Measurements from ENCODE around the gene HNRNPA1. TPM values are rescaled to one million over a fixed set of nuclear protein-coding genes. Genes with fewer than 3 reads are reported as not detected.
"Not testable (repeated sequence)": the region's sequence is repeated elsewhere in the genome, so short reads cannot be mapped to it uniquely, and the experiment has no call there.

HNRNPA1 gene
- total RNA-seq, 1 donor from 2014 or later = 292 TPM

DNA sequence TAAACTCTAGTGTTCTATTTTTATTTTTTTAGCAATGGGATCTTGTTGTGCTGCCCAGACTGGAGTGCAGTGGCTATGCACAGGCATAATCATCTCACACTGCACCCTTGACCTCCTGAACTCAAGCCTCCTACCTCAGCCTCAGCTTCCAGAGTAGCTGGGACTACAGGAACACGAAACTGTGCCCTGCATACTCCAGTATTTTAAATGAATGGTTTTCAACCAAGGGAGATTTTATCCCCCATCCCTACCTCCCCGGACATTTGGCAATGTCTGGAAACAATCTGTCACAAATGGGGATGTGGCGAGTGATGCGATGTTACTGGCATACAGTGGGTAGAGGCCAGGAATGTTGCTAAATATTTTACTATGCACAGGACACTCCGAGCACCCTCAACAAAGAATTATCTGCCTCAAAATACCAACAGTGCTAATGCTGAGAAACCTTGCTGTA lies 2.7 kb upstream of the HNRNPA1 start:
- TF ChIP-seq, protein P1, sequence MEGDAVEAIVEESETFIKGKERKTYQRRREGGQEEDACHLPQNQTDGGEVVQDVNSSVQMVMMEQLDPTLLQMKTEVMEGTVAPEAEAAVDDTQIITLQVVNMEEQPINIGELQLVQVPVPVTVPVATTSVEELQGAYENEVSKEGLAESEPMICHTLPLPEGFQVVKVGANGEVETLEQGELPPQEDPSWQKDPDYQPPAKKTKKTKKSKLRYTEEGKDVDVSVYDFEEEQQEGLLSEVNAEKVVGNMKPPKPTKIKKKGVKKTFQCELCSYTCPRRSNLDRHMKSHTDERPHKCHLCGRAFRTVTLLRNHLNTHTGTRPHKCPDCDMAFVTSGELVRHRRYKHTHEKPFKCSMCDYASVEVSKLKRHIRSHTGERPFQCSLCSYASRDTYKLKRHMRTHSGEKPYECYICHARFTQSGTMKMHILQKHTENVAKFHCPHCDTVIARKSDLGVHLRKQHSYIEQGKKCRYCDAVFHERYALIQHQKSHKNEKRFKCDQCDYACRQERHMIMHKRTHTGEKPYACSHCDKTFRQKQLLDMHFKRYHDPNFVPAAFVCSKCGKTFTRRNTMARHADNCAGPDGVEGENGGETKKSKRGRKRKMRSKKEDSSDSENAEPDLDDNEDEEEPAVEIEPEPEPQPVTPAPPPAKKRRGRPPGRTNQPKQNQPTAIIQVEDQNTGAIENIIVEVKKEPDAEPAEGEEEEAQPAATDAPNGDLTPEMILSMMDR (IDR thresholded peaks at IDR 0.05) = no peak
- Histone ChIP-seq H3K9me3 (no peaks in the 10 kb centered on the region), H3K27ac (peak overlapping the region; percentile 81 to 94), H3K27me3 (no peaks in the 10 kb centered on the region), H3K36me3 (peaks cover 8 to 26% of the 10 kb centered on the region in 2 donors), H3K4me3 (peak overlapping the region; percentile 62 to 68), H3K4me1 (peaks cover 7 to 29% of the 10 kb centered on the region in 2 donors)
- intact Hi-C loops (cut with DNase I) = loop anchor here (5.0 kb wide), 2 partner anchors 46 to 61 kb away; no protein-coding TSS in a partner anchor
- no peak for DNase-seq (ENCODE audit: low spot score in 2 of 2)

DNA sequence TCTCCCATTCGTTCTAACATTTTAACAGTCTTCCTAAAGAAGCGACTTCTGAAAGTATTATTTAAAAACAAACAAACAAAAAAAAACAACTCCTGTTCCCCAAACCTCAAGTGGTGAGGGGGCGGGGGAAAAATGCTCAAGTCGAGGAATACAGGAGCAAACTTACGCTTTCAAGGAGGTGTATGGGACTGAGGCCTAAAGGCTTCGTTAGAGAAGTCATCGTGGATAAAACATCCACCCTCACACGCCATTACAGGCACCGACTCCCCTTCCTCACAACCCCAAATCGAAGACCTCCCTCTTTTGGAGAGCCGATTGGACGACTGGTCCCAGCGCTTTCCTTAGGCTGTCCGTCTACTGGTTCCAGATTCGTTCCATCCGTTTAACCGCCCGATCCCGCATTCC lies 1.3 kb upstream of the HNRNPA1 start:
- TF ChIP-seq, protein P1 (IDR thresholded peaks at IDR 0.05) = no peak
- no peaks in the 10 kb centered on the region for H3K9me3 ChIP-seq
- H3K4me1 ChIP-seq = peaks cover 7 to 43% of the 10 kb centered on the region in 2 donors
- no peaks in the 10 kb centered on the region for H3K27me3 ChIP-seq
- H3K36me3 ChIP-seq = peaks cover 22 to 29% of the 10 kb centered on the region in 2 donors
- intact Hi-C loops (cut with DNase I) = loop anchor here (5.0 kb wide), 2 partner anchors 47 to 62 kb away; no protein-coding TSS in a partner anchor
- H3K27ac ChIP-seq = peak overlapping the region; percentile 81 to 94
- no peak for DNase-seq (ENCODE audit: low spot score in 2 of 2)
- H3K4me3 ChIP-seq = peak overlapping the region; percentile 62 to 68

DNA sequence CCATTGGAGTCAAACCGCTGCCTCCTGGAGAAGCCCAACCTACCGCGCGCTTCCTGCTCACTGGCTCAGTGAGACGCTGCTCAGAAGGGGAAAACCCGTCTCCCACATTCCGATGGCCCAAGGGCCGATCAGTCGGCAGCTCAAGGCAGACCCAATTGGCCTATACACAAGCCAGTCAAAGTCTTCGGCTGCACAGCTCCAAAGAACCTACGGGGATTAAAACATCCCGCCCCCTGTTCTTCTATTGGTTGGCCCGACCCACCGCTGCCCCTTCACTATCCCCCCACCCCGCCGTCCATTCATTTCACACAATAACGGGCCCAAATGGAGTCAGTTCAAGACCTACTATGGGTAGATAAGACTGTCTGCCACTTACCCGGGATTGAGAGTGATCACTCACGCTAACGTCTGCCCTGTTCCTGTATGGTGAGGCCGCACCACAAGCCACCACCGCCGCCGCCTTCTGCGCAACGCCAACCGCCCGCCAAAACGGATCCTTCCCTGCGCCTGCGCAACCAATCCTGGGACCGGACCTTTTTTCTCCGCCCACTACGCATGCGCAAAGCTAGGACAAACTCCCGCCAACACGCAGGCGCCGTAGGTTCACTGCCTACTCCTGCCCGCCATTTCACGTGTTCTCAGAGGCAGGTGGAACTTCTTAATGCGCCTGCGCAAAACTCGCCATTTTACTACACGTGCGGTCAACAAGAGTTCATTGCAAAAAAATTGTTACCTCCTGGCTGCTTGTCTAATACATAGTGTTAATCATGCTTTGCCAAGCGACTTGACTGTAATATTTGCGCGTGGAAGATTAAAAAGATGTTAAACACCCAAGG lies 676 bp upstream of the HNRNPA1 start, which contains the start of gene CBX5:
Gene CBX5 (minus strand): TSS at position 491 of the 836 bp plus-strand sequence. CDS start 22,472 bp downstream, outside the sequence.
- intact Hi-C loops (cut with DNase I) = loop anchor here (1.0 to 5.0 kb wide), 6 partner anchors 21 to 553 kb away; partner anchors contain the start of genes CALCOCO1 and COPZ1
- Histone ChIP-seq H3K9me3 (no peaks in the 10 kb centered on the region), H3K27me3 (no peaks in the 10 kb centered on the region), H3K4me3 (peak within 1 kb of the TSS; percentile 68 to 77), H3K27ac (peak within 1 kb of the TSS; percentile 88 to 94), H3K4me1 (peaks cover 7 to 44% of the 10 kb centered on the region in 2 donors), H3K36me3 (peaks cover 23 to 30% of the 10 kb centered on the region in 2 donors)
- DNase-seq (ENCODE audit: low spot score in 2 of 2) = peak; percentile 97 to 99
- TF ChIP-seq, protein P1 (IDR thresholded peaks at IDR 0.05) = no peak

DNA sequence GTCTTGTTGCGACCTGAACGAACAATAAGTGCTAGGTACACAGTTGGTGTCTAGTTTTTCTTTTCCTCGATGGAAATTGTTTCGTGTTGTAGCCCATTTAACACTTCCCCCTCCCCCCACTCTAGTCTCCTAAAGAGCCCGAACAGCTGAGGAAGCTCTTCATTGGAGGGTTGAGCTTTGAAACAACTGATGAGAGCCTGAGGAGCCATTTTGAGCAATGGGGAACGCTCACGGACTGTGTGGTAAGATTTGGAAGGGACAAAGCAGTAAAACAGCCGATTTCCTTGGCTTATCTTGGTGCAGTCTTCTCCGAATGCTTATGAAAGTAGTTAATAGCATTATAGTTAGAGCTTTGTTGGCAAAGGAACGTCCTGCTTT lies 724 bp downstream of the HNRNPA1 start:
- not testable (repeated sequence) for H3K9me3 ChIP-seq; DNase-seq (ENCODE audit: low spot score in 2 of 2); H3K27me3 ChIP-seq
- Histone ChIP-seq H3K27ac (peak overlapping the region; percentile 88 to 94), H3K4me1 (peaks cover 7 to 52% of the 10 kb centered on the region in 2 donors), H3K36me3 (peaks cover 33 to 43% of the 10 kb centered on the region in 2 donors), H3K4me3 (peak overlapping the region; percentile 68 to 77)
- intact Hi-C loops (cut with DNase I) = loop anchor here (1.0 to 5.0 kb wide), 3 partner anchors 78 to 554 kb away; partner anchors contain the start of gene CALCOCO1

DNA sequence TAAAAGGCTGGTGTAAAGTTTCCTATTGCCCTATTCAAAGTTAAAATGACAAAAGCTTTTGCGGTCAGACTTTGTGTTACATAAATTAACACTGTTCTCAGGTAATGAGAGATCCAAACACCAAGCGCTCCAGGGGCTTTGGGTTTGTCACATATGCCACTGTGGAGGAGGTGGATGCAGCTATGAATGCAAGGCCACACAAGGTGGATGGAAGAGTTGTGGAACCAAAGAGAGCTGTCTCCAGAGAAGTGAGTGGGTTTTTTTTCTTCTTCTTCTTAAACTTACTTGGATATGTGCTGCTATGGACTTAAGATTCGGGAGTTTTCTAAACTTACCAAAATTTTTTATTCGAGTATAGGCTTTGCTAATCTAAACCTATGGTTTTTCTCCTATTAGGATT lies 1.2 kb downstream of the HNRNPA1 start:
- peak overlapping the region; percentile 88 to 94 for H3K27ac ChIP-seq
- intact Hi-C loops (cut with DNase I) = loop anchor here (1.0 to 5.0 kb wide), 3 partner anchors 78 to 555 kb away; partner anchors contain the start of gene CALCOCO1
- peak overlapping the region; percentile 68 to 77 for H3K4me3 ChIP-seq
- H3K4me1 ChIP-seq = peaks cover 7 to 52% of the 10 kb centered on the region in 2 donors
- H3K36me3 ChIP-seq = peaks cover 35 to 48% of the 10 kb centered on the region in 2 donors
- not testable (repeated sequence) for H3K27me3 ChIP-seq; DNase-seq (ENCODE audit: low spot score in 2 of 2); H3K9me3 ChIP-seq

DNA sequence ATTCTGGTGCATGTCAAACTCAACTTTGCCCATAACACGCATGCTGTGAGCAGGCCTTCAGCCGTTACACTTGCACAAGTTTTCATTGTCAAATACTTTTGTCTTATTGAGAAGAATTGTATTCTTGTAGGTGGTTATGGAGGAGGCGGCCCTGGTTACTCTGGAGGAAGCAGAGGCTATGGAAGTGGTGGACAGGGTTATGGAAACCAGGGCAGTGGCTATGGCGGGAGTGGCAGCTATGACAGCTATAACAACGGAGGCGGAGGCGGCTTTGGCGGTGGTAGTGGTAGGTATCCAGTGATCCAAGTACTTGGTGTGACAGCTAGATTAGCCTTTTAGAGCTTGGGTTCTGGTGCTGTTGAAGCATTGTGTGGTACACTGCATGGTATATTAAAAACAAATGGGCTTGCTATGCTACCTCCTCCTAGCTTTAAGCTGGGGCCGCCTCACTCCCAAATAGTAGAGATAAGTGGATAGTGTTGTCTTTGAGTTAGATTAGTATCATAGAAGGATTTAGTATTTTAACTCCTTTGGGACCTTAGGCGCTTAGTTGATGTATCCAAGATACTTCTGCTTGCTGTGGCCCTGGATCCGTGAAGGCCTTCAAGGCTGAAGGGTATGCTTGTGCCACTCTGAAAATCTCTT lies 2.5 kb downstream of the HNRNPA1 start:
- TF ChIP-seq, protein P1 (IDR thresholded peaks at IDR 0.05) = no peak
- DNase-seq (ENCODE audit: low spot score in 2 of 2) = no peak
- Histone ChIP-seq H3K27ac (no peak overlapping the region), H3K4me3 (peak overlapping the region; percentile 8 to 77), H3K4me1 (peaks cover 7 to 43% of the 10 kb centered on the region in 2 donors), H3K9me3 (no peaks in the 10 kb centered on the region), H3K27me3 (no peaks in the 10 kb centered on the region), H3K36me3 (peaks cover 44 to 62% of the 10 kb centered on the region in 2 donors)
- intact Hi-C loops (cut with DNase I) = loop anchor here (5.0 kb wide), 1 partner anchor 266 kb away; no protein-coding TSS in a partner anchor

DNA sequence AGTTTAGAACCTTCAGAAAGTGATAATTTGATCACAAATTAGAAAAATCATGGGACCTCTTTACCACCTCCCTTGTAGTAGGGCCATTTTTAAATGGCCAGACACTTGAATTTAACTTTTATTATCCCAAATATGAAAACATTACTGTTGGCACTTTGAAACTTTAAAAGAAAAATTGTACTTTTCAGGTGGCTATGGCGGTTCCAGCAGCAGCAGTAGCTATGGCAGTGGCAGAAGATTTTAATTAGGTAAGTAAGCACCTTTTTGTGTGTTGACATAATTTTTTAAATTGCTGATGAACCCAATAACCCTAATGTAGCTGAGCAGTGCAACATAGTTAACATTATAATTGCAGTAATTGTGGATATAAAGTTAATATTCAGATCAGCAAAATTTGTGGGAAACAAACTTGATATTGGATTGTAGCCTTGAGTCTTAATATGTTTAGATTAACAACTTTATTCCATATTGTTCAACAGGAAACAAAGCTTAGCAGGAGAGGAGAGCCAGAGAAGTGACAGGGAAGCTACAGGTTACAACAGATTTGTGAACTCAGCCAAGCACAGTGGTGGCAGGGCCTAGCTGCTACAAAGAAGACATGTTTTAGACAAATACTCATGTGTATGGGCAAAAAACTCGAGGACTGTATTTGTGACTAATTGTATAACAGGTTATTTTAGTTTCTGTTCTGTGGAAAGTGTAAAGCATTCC lies 3.7 kb downstream of the HNRNPA1 start:
- H3K4me3 ChIP-seq = peak overlapping the region in 1 of 2 donors; percentile 77
- intact Hi-C loops (cut with DNase I) = loop anchor here (5.0 kb wide), 1 partner anchor 267 kb away; no protein-coding TSS in a partner anchor
- peaks cover 5 to 38% of the 10 kb centered on the region in 2 donors for H3K4me1 ChIP-seq
- H3K9me3 ChIP-seq; DNase-seq (ENCODE audit: low spot score in 2 of 2); H3K27me3 ChIP-seq; H3K27ac ChIP-seq: not testable (repeated sequence)
- H3K36me3 ChIP-seq = peaks cover 44 to 73% of the 10 kb centered on the region in 2 donors

Data from ascending aorta (tissue), 2 donors.